ENCODE results near the gene AFAP1.

The AFAP1 gene

DNA sequence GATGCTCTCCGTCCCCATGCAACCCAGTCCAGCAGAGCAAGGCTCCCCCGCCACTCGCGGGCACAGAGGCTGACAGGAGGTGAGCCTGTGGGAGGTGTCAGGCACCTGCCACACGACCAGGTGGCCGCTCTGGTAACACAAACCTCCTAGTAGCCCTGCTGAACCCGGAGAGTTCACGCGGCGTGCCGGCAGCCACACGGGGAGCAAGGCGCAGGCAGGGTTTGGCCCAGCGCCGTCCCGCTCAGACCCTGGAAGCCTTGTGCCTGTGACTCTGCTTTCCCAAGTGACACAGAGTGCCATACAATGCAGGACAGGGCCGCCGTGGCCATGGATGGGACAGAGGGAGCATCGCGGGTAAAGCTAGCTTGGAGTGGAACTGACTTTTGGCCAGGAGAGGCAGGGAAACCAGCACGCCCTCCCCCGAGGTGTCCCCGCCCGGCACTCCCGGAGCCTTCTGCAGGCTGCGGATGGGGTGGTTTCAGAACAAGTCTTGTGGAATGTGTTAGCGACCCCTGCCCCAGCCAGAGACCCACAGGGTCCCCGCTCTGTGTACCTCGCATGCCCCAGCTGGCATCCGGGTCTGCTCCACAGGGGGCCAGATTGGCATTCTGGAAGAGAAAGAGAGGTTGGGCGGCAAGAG is 44.7 kb upstream of the AFAP1 start:
- DNase-seq, result no peak
- Histone ChIP-seq H3K27ac (ENCODE audit: insufficient read depth in 1 of 2, low read depth in 1 of 2, low read length in 2 of 2, poor library complexity in 1 of 2, severe bottlenecking in 2 of 2) (no peak overlapping the region), H3K4me1 (ENCODE audit: control extremely low read depth in 1 of 4, control insufficient read depth in 4 of 4, insufficient read depth in 4 of 4, low read length in 3 of 4) (peaks cover 0 to 1% (median 0%) of the 10 kb centered on the region in 4 experiments), H3K27me3 (replicated peaks in 2 of 5; ENCODE audit: control insufficient read depth in 4 of 5, insufficient read depth in 5 of 5, low read length in 4 of 5) (peaks cover 0 to 62% (median 11%) of the 10 kb centered on the region in 5 experiments), H3K4me3 (ENCODE audit: control insufficient read depth in 1 of 7, extremely low read depth in 1 of 7, insufficient read depth in 4 of 7, low read depth in 2 of 7, low read length in 6 of 7) (no peak overlapping the region), H3K36me3 (ENCODE audit: control insufficient read depth in 4 of 4, insufficient read depth in 4 of 4, low read length in 3 of 4) (no peaks in the 10 kb centered on the region), H3K9me3 (ENCODE audit: control extremely low read depth in 1 of 5, control insufficient read depth in 4 of 5, insufficient read depth in 2 of 5, low read depth in 1 of 5, low read length in 4 of 5) (peaks cover 0 to 4% (median 0%) of the 10 kb centered on the region in 5 experiments)
- CTCF ChIA-PET, result interaction anchor here (1.1 to 2.1 kb wide), 2 partner anchors 16 to 215 kb away, joined by 3 to 5 read pairs; no protein-coding TSS in a partner anchor
- POLR2A ChIA-PET, result no interaction called here
- WGBS (ENCODE audit: insufficient coverage), result 90% methylated on average over 31 of the region's 31 CpGs

DNA sequence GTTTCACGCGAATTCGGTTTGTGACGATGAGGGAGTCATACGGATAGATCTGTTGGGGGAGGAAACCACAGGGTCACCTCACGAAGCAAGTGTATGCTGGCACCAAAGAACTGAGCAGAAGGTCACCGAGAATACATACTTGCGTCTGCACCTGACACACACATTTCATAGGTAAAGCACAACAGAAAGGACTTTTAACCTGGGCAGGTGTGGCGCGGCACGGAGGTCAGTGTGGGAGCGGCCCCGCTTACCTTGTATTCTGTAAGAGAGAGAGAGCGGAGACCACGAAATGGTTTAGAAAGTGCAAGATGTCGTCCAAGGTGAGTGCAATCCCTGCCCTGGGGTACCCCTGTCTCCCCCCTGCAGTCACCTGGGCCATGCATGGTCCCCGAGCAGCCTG is 43.6 kb upstream of the AFAP1 start:
- WGBS (ENCODE audit: insufficient coverage), result 97% methylated on average over 15 of the region's 17 CpGs
- ChIA-PET POLR2A (no interaction called here), CTCF (interaction anchor here (1.3 kb wide), 1 partner anchor 15 kb away, joined by 3 read pairs; no protein-coding TSS in a partner anchor)
- H3K4me3 ChIP-seq (ENCODE audit: control insufficient read depth in 1 of 7, extremely low read depth in 1 of 7, insufficient read depth in 4 of 7, low read depth in 2 of 7, low read length in 6 of 7), result no peak overlapping the region
- H3K27ac ChIP-seq (ENCODE audit: insufficient read depth in 1 of 2, low read depth in 1 of 2, low read length in 2 of 2, poor library complexity in 1 of 2, severe bottlenecking in 2 of 2), result no peak overlapping the region
- H3K9me3 ChIP-seq (ENCODE audit: control extremely low read depth in 1 of 5, control insufficient read depth in 4 of 5, insufficient read depth in 2 of 5, low read depth in 1 of 5, low read length in 4 of 5), result no peaks in the 10 kb centered on the region
- H3K4me1 ChIP-seq (ENCODE audit: control extremely low read depth in 1 of 4, control insufficient read depth in 4 of 4, insufficient read depth in 4 of 4, low read length in 3 of 4), result peaks cover 0 to 1% (median 0%) of the 10 kb centered on the region in 4 experiments
- no peaks in the 10 kb centered on the region for H3K36me3 ChIP-seq (ENCODE audit: control insufficient read depth in 4 of 4, insufficient read depth in 4 of 4, low read length in 3 of 4)
- peaks cover 0 to 74% (median 14%) of the 10 kb centered on the region in 5 experiments for H3K27me3 ChIP-seq (replicated peaks in 2 of 5; ENCODE audit: control insufficient read depth in 4 of 5, insufficient read depth in 5 of 5, low read length in 4 of 5)
- DNase-seq, result no peak

DNA sequence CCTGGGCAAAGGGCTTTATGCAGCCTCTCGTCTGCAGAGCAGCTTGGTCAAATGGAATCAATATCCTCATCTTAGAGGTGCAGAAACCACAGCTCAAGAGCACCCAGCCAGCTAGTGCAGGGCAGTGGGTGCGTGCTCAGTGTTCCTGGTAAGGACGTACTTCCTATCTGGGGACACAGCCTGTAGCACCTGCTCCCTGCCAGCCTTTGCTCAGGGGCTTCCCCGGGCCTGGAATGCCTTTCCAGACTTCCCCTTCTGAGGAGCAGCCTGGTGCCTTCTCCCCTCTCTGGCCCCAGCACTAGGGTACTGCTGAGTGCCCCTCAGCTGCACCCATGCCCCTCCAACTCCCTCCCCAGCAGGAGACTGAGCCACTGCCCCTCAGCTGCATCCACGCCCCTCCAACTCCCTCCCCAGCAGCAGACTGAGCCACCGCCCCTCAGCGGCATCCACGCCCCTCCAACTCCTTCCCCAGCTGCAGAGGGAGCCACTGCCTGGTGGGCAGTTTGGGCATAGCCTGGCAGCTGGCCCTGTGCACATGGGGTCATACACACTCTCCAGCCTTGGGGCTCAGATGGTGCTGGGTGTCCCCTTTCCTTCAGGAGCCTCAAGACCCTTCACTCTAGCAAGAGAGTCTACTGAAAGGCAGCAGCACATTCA is 42.2 kb upstream of the AFAP1 start:
- Histone ChIP-seq H3K4me1 (ENCODE audit: control extremely low read depth in 1 of 4, control insufficient read depth in 4 of 4, insufficient read depth in 4 of 4, low read length in 3 of 4) (peaks cover 0 to 1% (median 0%) of the 10 kb centered on the region in 4 experiments), H3K27me3 (replicated peaks in 2 of 5; ENCODE audit: control insufficient read depth in 4 of 5, insufficient read depth in 5 of 5, low read length in 4 of 5) (peaks cover 0 to 73% (median 14%) of the 10 kb centered on the region in 5 experiments), H3K36me3 (ENCODE audit: control insufficient read depth in 4 of 4, insufficient read depth in 4 of 4, low read length in 3 of 4) (no peaks in the 10 kb centered on the region), H3K9me3 (ENCODE audit: control extremely low read depth in 1 of 5, control insufficient read depth in 4 of 5, insufficient read depth in 2 of 5, low read depth in 1 of 5, low read length in 4 of 5) (no peaks in the 10 kb centered on the region), H3K27ac (ENCODE audit: insufficient read depth in 1 of 2, low read depth in 1 of 2, low read length in 2 of 2, poor library complexity in 1 of 2, severe bottlenecking in 2 of 2) (no peak overlapping the region), H3K4me3 (ENCODE audit: control insufficient read depth in 1 of 7, extremely low read depth in 1 of 7, insufficient read depth in 4 of 7, low read depth in 2 of 7, low read length in 6 of 7) (no peak overlapping the region)
- ChIA-PET CTCF (interaction anchor here (1.3 to 1.7 kb wide), 3 partner anchors 12 to 177 kb away, joined by 3 to 4 read pairs (median 4); no protein-coding TSS in a partner anchor), POLR2A (no interaction called here)
- WGBS (ENCODE audit: insufficient coverage), result 65% methylated on average over 7 of the region's 8 CpGs
- DNase-seq, result no peak

DNA sequence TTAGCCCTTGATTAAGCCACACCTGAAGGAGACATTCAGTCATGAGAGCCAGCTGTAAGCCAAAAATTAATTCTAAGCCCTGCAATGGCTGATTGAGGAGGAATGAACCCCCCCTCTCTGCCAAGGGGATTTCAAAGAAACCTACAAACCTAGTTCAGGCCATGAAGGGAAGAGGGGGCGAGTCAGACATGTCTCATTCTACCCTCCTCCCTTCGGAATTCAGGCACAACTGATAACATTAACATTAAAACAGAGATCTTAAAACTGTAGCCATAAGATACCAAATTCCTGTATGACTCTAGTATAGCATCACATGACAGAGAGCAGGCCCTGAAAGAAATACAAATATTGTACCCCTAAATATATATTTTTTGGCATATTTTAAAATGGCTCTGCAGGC is 40.4 kb upstream of the AFAP1 start:
- DNase-seq, result no peak
- CTCF ChIA-PET, result no interaction called here
- no peaks in the 10 kb centered on the region for H3K9me3 ChIP-seq (ENCODE audit: control extremely low read depth in 1 of 5, control insufficient read depth in 4 of 5, insufficient read depth in 2 of 5, low read depth in 1 of 5, low read length in 4 of 5)
- H3K27ac ChIP-seq (ENCODE audit: insufficient read depth in 1 of 2, low read depth in 1 of 2, low read length in 2 of 2, poor library complexity in 1 of 2, severe bottlenecking in 2 of 2), result no peak overlapping the region
- peaks cover 0 to 62% (median 12%) of the 10 kb centered on the region in 5 experiments for H3K27me3 ChIP-seq (replicated peaks in 2 of 5; ENCODE audit: control insufficient read depth in 4 of 5, insufficient read depth in 5 of 5, low read length in 4 of 5)
- no CpG with 5 or more reads among the region's 2 CpGs for WGBS (ENCODE audit: insufficient coverage)
- POLR2A ChIA-PET, result no interaction called here
- H3K4me1 ChIP-seq (ENCODE audit: control extremely low read depth in 1 of 4, control insufficient read depth in 4 of 4, insufficient read depth in 4 of 4, low read length in 3 of 4), result no peaks in the 10 kb centered on the region
- H3K4me3 ChIP-seq (ENCODE audit: control insufficient read depth in 1 of 7, extremely low read depth in 1 of 7, insufficient read depth in 4 of 7, low read depth in 2 of 7, low read length in 6 of 7), result no peak overlapping the region
- no peaks in the 10 kb centered on the region for H3K36me3 ChIP-seq (ENCODE audit: control insufficient read depth in 4 of 4, insufficient read depth in 4 of 4, low read length in 3 of 4)

DNA sequence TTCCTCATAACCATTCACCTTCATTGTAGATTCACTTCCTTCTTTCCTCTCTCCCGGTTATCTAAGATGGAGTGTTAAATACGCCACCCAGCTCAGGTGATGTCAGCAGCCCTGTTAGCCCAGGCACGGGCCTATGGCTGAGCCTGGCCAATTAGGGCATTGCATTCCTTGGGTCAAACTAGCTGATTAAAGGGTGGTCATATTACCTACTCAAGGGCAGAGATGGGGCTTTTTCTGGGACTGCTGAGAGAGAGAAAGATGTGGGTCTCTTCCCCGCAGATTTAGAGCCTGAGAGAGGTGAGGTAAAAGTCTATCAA is 39.9 kb upstream of the AFAP1 start:
- ChIA-PET CTCF (no interaction called here), POLR2A (no interaction called here)
- no peaks in the 10 kb centered on the region for H3K36me3 ChIP-seq (ENCODE audit: control insufficient read depth in 4 of 4, insufficient read depth in 4 of 4, low read length in 3 of 4)
- no peak overlapping the region for H3K4me3 ChIP-seq (ENCODE audit: control insufficient read depth in 1 of 7, extremely low read depth in 1 of 7, insufficient read depth in 4 of 7, low read depth in 2 of 7, low read length in 6 of 7)
- WGBS (ENCODE audit: insufficient coverage), result 21% methylated on average over 2 of the region's 4 CpGs
- no peaks in the 10 kb centered on the region for H3K9me3 ChIP-seq (ENCODE audit: control extremely low read depth in 1 of 5, control insufficient read depth in 4 of 5, insufficient read depth in 2 of 5, low read depth in 1 of 5, low read length in 4 of 5)
- no peak for DNase-seq
- no peak overlapping the region for H3K27ac ChIP-seq (ENCODE audit: insufficient read depth in 1 of 2, low read depth in 1 of 2, low read length in 2 of 2, poor library complexity in 1 of 2, severe bottlenecking in 2 of 2)
- peaks cover 0 to 60% (median 13%) of the 10 kb centered on the region in 5 experiments for H3K27me3 ChIP-seq (replicated peaks in 2 of 5; ENCODE audit: control insufficient read depth in 4 of 5, insufficient read depth in 5 of 5, low read length in 4 of 5)
- no peaks in the 10 kb centered on the region for H3K4me1 ChIP-seq (ENCODE audit: control extremely low read depth in 1 of 4, control insufficient read depth in 4 of 4, insufficient read depth in 4 of 4, low read length in 3 of 4)

DNA sequence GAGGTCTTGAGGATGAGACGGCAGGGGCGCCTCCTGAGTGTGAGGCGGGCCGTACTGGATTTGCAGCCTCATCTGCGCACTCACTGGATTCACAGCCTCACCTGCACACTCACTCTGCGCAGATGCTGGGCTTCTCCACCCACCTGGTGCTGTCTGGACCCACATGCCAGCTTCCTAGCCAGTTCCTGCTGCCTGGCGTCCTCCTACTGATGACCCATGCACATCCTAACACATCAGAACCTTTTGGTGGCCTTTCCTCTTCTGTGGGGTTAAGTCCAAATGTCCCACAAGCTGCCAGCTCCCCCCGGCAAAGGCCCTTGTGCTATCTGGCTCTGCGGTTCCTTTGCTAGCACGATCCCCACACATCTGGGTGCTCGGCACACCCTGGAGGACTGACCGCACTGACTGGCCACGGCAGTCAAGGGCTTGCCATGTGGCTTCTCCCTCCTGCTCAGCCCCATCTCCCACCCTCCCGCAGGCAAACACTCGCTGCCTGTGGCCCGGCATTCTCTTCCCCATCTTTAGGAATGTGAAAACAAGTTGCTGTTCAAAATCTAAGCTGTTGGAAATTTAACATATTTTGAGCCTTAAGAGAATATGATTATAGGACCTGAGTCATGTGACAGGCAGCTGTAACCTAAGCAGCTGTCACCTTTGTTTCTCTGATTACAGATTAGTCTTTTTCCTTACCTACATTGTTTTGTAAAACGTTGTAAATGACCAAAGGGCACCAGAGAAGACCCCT is 39.4 kb upstream of the AFAP1 start:
- no peaks in the 10 kb centered on the region for H3K4me1 ChIP-seq (ENCODE audit: control extremely low read depth in 1 of 4, control insufficient read depth in 4 of 4, insufficient read depth in 4 of 4, low read length in 3 of 4)
- H3K9me3 ChIP-seq (ENCODE audit: control extremely low read depth in 1 of 5, control insufficient read depth in 4 of 5, insufficient read depth in 2 of 5, low read depth in 1 of 5, low read length in 4 of 5), result no peaks in the 10 kb centered on the region
- no peaks in the 10 kb centered on the region for H3K36me3 ChIP-seq (ENCODE audit: control insufficient read depth in 4 of 4, insufficient read depth in 4 of 4, low read length in 3 of 4)
- CTCF ChIA-PET, result interaction anchor here (0.8 kb wide), 1 partner anchor 784 kb away, joined by 3 read pairs; no protein-coding TSS in a partner anchor
- H3K27ac ChIP-seq (ENCODE audit: insufficient read depth in 1 of 2, low read depth in 1 of 2, low read length in 2 of 2, poor library complexity in 1 of 2, severe bottlenecking in 2 of 2), result no peak overlapping the region
- H3K27me3 ChIP-seq (replicated peaks in 2 of 5; ENCODE audit: control insufficient read depth in 4 of 5, insufficient read depth in 5 of 5, low read length in 4 of 5), result peaks cover 0 to 57% (median 13%) of the 10 kb centered on the region in 5 experiments
- no peak overlapping the region for H3K4me3 ChIP-seq (ENCODE audit: control insufficient read depth in 1 of 7, extremely low read depth in 1 of 7, insufficient read depth in 4 of 7, low read depth in 2 of 7, low read length in 6 of 7)
- POLR2A ChIA-PET, result no interaction called here
- DNase-seq, result no peak
- WGBS (ENCODE audit: insufficient coverage), result 71% methylated on average over 12 of the region's 17 CpGs

DNA sequence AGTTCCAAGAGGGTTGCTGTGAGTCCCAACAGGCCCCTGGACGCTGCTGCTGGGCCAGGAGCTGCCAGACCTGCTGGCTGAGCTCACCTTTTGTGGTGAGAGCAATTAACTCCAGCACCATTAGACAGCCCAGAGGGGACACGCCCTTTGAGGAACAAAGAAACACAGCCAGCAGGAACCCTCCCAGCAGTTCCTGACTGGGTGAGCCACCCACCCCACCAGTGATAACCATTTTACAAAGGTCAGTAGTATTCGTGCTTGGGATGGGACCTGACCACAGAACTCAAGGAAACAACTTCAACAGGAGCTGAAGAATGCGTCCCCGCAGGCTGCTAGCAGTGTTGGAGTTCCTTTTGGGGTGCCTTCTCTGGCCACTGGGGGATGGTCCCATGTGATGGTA is 38.8 kb upstream of the AFAP1 start:
- no peak overlapping the region for H3K27ac ChIP-seq (ENCODE audit: insufficient read depth in 1 of 2, low read depth in 1 of 2, low read length in 2 of 2, poor library complexity in 1 of 2, severe bottlenecking in 2 of 2)
- CTCF ChIA-PET, result interaction anchor here (0.8 to 1.4 kb wide), 2 partner anchors 41 to 784 kb away, joined by 3 read pairs; no protein-coding TSS in a partner anchor
- DNase-seq, result no peak
- H3K4me1 ChIP-seq (ENCODE audit: control extremely low read depth in 1 of 4, control insufficient read depth in 4 of 4, insufficient read depth in 4 of 4, low read length in 3 of 4), result no peaks in the 10 kb centered on the region
- WGBS (ENCODE audit: insufficient coverage), result 61% methylated on average over 3 of the region's 5 CpGs
- no peak overlapping the region for H3K4me3 ChIP-seq (ENCODE audit: control insufficient read depth in 1 of 7, extremely low read depth in 1 of 7, insufficient read depth in 4 of 7, low read depth in 2 of 7, low read length in 6 of 7)
- POLR2A ChIA-PET, result no interaction called here
- no peaks in the 10 kb centered on the region for H3K36me3 ChIP-seq (ENCODE audit: control insufficient read depth in 4 of 4, insufficient read depth in 4 of 4, low read length in 3 of 4)
- H3K9me3 ChIP-seq (ENCODE audit: control extremely low read depth in 1 of 5, control insufficient read depth in 4 of 5, insufficient read depth in 2 of 5, low read depth in 1 of 5, low read length in 4 of 5), result no peaks in the 10 kb centered on the region
- peaks cover 0 to 53% (median 13%) of the 10 kb centered on the region in 5 experiments for H3K27me3 ChIP-seq (replicated peaks in 2 of 5; ENCODE audit: control insufficient read depth in 4 of 5, insufficient read depth in 5 of 5, low read length in 4 of 5)
